NB4 (cell line): ENCODE data around the gene NELFCD.

Source experiments
- DNase-seq: peaks from one replicate; pipeline ENCODE4 v3.0.0; 2010; ENCODE audit warnings: low read depth
- H3K4me3 ChIP-seq: one replicate; pipeline ENCODE4 v1.5.1; 2011; ENCODE audit warnings: mild to moderate bottlenecking, low read depth, low read length, moderate library complexity
- CTCF ChIP-seq: IDR thresholded peaks from one replicate; pipeline ENCODE4 v1.5.1; 2012; ENCODE audit warnings: low read depth, low read length
- MYC ChIP-seq: IDR thresholded peaks from 2 replicates; pipeline ENCODE4 v1.6.1; 2011; ENCODE audit warnings: low read depth, low read length
- POLR2A ChIP-seq: IDR thresholded peaks from 2 replicates; pipeline ENCODE4 v1.6.1; 2011; ENCODE audit warnings: mild to moderate bottlenecking; ENCODE audit not compliant: insufficient read length; ENCODE audit errors: extremely low read depth
- TF ChIP-seq, protein P1 (sequence below): IDR thresholded peaks from 2 replicates; pipeline ENCODE4 v1.6.1; 2011; ENCODE audit warnings: low read depth, low read length

NELFCD gene

DNA sequence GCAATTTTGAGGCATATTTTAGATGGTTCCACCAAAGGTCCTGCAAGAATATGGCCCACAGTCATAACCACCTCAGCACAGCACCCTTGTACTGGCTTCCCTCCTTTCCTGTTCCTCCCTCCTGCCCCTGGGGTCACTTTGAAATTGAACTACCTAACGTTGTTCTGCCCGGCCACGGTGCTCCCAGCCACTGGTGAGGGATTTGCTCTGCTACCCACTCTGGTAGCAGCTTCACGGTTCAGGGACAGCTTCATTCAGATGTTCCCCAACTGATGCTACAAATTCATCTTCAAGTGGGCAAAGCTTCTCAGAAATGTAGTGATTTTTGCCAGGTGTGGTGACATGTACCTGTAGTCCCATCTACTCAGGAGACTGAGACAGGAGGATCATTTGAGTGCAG is 7.9 kb upstream of the NELFCD start:
- TF ChIP-seq MYC (no peak), CTCF (no peak), POLR2A (no peak)
- TF ChIP-seq, protein P1, sequence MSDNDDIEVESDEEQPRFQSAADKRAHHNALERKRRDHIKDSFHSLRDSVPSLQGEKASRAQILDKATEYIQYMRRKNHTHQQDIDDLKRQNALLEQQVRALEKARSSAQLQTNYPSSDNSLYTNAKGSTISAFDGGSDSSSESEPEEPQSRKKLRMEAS: no peak
- no peak for DNase-seq
- no peak overlapping the region for H3K4me3 ChIP-seq

DNA sequence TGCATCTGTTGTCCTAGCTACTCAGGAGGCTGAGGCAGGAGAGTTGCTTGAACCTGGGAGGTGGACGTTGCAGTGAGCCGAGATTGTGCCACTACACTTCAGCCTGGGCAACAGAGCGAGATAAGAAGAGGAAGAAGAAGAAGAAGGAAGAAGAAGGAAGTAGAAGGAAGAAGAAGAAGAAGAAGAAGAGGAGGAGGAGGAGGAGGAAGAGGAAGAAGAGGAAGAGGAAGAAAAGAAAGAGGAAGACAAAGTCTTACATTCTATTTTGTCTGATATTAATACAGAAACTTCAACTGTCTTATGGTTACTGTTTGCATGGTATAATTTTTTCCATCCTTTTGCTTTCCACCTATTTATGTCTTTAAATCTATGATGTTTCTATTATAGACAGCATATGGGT is 7.2 kb upstream of the NELFCD start:
- no peak for TF ChIP-seq CTCF
- no peak for TF ChIP-seq POLR2A
- TF ChIP-seq, protein P1: no peak
- TF ChIP-seq MYC: no peak
- H3K4me3 ChIP-seq: no peak overlapping the region
- DNase-seq: no peak

DNA sequence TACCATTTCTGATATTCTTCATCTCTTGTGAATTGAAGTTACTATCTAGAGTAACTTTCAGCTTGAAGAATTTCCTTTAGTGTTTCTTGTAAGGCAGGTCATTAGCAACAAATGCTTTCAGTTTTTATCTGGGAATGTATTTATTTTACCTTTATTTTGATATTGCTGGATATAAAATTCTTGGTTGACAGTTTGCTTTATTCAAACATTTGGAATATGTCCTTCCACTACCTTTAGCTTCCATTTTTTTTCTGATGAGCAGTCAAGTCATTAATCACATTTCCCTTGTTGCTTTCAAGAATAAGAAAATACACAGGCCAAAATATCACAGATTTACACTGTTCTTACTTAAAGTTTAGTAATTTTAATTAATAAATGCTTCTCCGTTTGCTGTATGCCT is 5.7 kb upstream of the NELFCD start:
- H3K4me3 ChIP-seq: no peak overlapping the region
- no peak for DNase-seq
- no peak for TF ChIP-seq MYC

- no peak overlapping the region for H3K4me3 ChIP-seq
- no peak for DNase-seq
- TF ChIP-seq CTCF (no peak), POLR2A (no peak), MYC (no peak)
- TF ChIP-seq, protein P1: no peak
These were observed 4.9 kb upstream of the NELFCD start for GRCh38 chr20:58976061-58976730.

GRCh38 chr20:58978351-58979190 is 2.5 kb upstream of the NELFCD start:
- TF ChIP-seq MYC: no peak
- TF ChIP-seq, protein P1: no peak
- no peak overlapping the region for H3K4me3 ChIP-seq
- DNase-seq: no peak

- TF ChIP-seq MYC (no peak; the same call in 1 of the 2 replicates), POLR2A (no peak), CTCF (no peak)
- TF ChIP-seq, protein P1: no peak
- peak overlapping the region; percentile 100 for H3K4me3 ChIP-seq
- DNase-seq: peak; percentile 50
These were observed 740 bp downstream of the NELFCD start for GRCh38 chr20:58981628-58982364.
